ENCODE measurements around the gene KRTAP11-1.
A peak's percentile ranks its signal among the peaks of the same experiment; 100 is the strongest.

Gene KRTAP11-1

GRCh38 chr21:30842990-30843389 lies 38.4 kb downstream of the KRTAP11-1 start:
- Histone ChIP-seq H3K9me3 (ENCODE audit: severe bottlenecking) (no peaks in the 10 kb centered on the region), H3K4me3 (ENCODE audit: severe bottlenecking) (no peak overlapping the region), H3K27me3 (ENCODE audit: insufficient read depth, poor library complexity, severe bottlenecking) (no peaks in the 10 kb centered on the region), H3K27ac (ENCODE audit: poor library complexity, severe bottlenecking) (no peak overlapping the region), H3K36me3 (ENCODE audit: low read depth) (no peaks in the 10 kb centered on the region), H3K4me1 (ENCODE audit: insufficient read depth, poor library complexity, severe bottlenecking) (no peaks in the 10 kb centered on the region)
- no peak for TF ChIP-seq CTCF (IDR thresholded peaks at IDR 0.05; ENCODE audit: poor library complexity, severe bottlenecking)
- DNase-seq (ENCODE audit: low spot score) (no peak), ATAC-seq (ENCODE audit: low read depth) (no peak)

DNA sequence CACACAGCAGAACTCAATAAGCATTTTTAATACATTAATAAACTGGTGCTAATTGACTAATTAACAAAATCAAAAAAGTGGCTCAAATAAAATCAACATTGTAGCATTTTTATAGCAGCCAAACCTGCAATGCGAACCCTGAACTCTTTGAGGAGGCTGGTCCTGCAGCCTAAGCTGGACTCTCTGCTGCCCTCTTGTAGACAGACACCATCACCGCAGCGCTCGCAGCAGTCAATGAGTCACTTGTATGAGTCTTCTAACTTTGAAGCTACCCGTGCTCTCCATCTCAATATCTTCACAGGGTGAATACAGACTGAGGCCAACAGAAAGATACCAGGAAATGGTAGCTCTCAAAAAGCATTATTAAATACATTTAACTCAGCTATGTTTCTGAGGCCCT lies 42.1 kb downstream of the KRTAP11-1 start:
- peak; percentile 69; the same call in 2 of the 3 replicates for ATAC-seq (ENCODE audit: low read depth)
- H3K27ac ChIP-seq (ENCODE audit: poor library complexity, severe bottlenecking) = no peak overlapping the region
- no peaks in the 10 kb centered on the region for H3K9me3 ChIP-seq (ENCODE audit: severe bottlenecking)
- no peaks in the 10 kb centered on the region for H3K36me3 ChIP-seq (ENCODE audit: low read depth)
- H3K27me3 ChIP-seq (ENCODE audit: insufficient read depth, poor library complexity, severe bottlenecking) = peaks cover 3% of the 10 kb centered on the region
- DNase-seq (ENCODE audit: low spot score) = no peak
- no peak overlapping the region for H3K4me3 ChIP-seq (ENCODE audit: severe bottlenecking)
- peak; percentile 63 for TF ChIP-seq CTCF (IDR thresholded peaks at IDR 0.05; ENCODE audit: poor library complexity, severe bottlenecking)
- H3K4me1 ChIP-seq (ENCODE audit: insufficient read depth, poor library complexity, severe bottlenecking) = no peaks in the 10 kb centered on the region

GRCh38 chr21:30838536-30838935 lies 42.8 kb downstream of the KRTAP11-1 start:
- Histone ChIP-seq H3K27ac (ENCODE audit: poor library complexity, severe bottlenecking) (no peak overlapping the region), H3K9me3 (ENCODE audit: severe bottlenecking) (no peaks in the 10 kb centered on the region), H3K27me3 (ENCODE audit: insufficient read depth, poor library complexity, severe bottlenecking) (peaks cover 3% of the 10 kb centered on the region), H3K4me1 (ENCODE audit: insufficient read depth, poor library complexity, severe bottlenecking) (no peaks in the 10 kb centered on the region), H3K36me3 (ENCODE audit: low read depth) (no peaks in the 10 kb centered on the region), H3K4me3 (ENCODE audit: severe bottlenecking) (no peak overlapping the region)
- ATAC-seq (ENCODE audit: low read depth) = no peak
- TF ChIP-seq CTCF (IDR thresholded peaks at IDR 0.05; ENCODE audit: poor library complexity, severe bottlenecking) = no peak
- DNase-seq (ENCODE audit: low spot score) = no peak

DNA sequence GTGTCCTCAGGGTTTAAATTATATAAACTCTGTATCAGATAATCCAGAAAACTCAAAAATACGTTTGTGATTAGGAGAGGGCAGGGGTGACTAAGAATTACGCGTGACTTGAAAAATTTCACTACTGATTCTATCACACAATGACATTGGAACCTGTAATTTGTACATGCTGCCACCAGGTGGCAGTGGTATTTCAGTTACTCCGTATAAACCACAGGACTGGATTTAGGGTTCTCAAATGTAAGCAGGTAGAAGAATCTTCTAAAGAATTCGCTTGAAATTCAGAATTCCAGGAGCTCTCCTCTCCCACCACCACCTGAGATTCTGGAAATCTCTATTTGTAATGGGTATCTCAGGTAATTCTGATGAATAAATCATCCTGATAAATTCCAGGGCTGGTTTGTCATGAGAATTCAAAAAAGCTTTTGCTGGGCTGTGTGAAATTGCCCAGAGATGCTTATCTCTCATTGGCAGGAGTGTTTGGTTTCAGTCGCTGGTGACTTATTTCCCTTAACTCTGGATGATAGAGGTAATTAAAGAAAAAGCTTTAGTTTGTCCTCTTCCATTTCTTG lies 50.1 kb downstream of the KRTAP11-1 start:
- Histone ChIP-seq H3K4me3 (ENCODE audit: severe bottlenecking) (no peak overlapping the region), H3K4me1 (ENCODE audit: insufficient read depth, poor library complexity, severe bottlenecking) (no peaks in the 10 kb centered on the region), H3K27ac (ENCODE audit: poor library complexity, severe bottlenecking) (no peak overlapping the region), H3K27me3 (ENCODE audit: insufficient read depth, poor library complexity, severe bottlenecking) (no peaks in the 10 kb centered on the region), H3K9me3 (ENCODE audit: severe bottlenecking) (no peaks in the 10 kb centered on the region), H3K36me3 (ENCODE audit: low read depth) (no peaks in the 10 kb centered on the region)
- DNase-seq (ENCODE audit: low spot score) = no peak
- TF ChIP-seq CTCF (IDR thresholded peaks at IDR 0.05; ENCODE audit: poor library complexity, severe bottlenecking) = peak; percentile 45
- no peak for ATAC-seq (ENCODE audit: low read depth)

Measured in RWPE2 (cell line).